Osteoblast (primary cell): ENCODE results near the gene PSMF1. TPM values are rescaled to one million over a fixed set of nuclear protein-coding genes. Genes with fewer than 3 reads are reported as not detected.

Source experiments
- DNase-seq: peaks from one replicate; pipeline ENCODE4 v3.0.0; 2011; ENCODE audit warnings: low spot score, mixed read lengths; ENCODE audit not compliant: insufficient read length; ENCODE audit errors: missing footprints
- H2AFZ ChIP-seq: 2 replicates; pipeline ENCODE4 v1.6.0; 2011; ENCODE audit warnings: mild to moderate bottlenecking, low read length
- H3K27ac ChIP-seq: 2 replicates; pipeline ENCODE4 v1.5.1; 2011; ENCODE audit warnings: mild to moderate bottlenecking, low read depth, low read length, moderate library complexity
- H3K27me3 ChIP-seq: 2 replicates; pipeline ENCODE4 v1.6.0; 2012; ENCODE audit warnings: mild to moderate bottlenecking, control low read depth, inconsistent platforms, low read length, moderate library complexity; ENCODE audit not compliant: insufficient read depth
- H3K36me3 ChIP-seq: 2 replicates; pipeline ENCODE4 v1.5.1; 2011; ENCODE audit warnings: mild to moderate bottlenecking, low read length, control low read depth, moderate library complexity; ENCODE audit not compliant: insufficient read depth
- H3K4me1 ChIP-seq: 2 replicates; pipeline ENCODE4 v1.5.1; 2011; ENCODE audit warnings: mild to moderate bottlenecking, low read length, control low read depth, moderate library complexity; ENCODE audit not compliant: insufficient read depth
- H3K4me2 ChIP-seq: 2 replicates; pipeline ENCODE4 v1.6.0; 2011; ENCODE audit warnings: mild to moderate bottlenecking, low read length; ENCODE audit not compliant: insufficient read depth
- H3K4me3 ChIP-seq: fragments of 200-600 bp; sonication (generic); 3 replicates; pipeline ENCODE4 v1.5.1; 2012; ENCODE audit warnings: mild to moderate bottlenecking, low read length, inconsistent platforms; ENCODE audit not compliant: insufficient read depth
- H3K79me2 ChIP-seq: 2 replicates; pipeline ENCODE4 v1.6.0; 2012; ENCODE audit warnings: mild to moderate bottlenecking, low read length, control low read depth, inconsistent platforms; ENCODE audit not compliant: insufficient read depth
- H3K9me3 ChIP-seq: 2 replicates; pipeline ENCODE4 v1.5.1; 2011; ENCODE audit warnings: low read depth, low read length, control low read depth
- H4K20me1 ChIP-seq: 2 replicates; pipeline ENCODE4 v1.6.0; 2012; ENCODE audit warnings: mild to moderate bottlenecking, low read length, control low read depth; ENCODE audit not compliant: insufficient read depth
- total RNA-seq: library from RNA; depleted of rRNA; stranded (reverse); fragments of >200 nt; gene quantifications from 2 replicates; pipeline ENCODE4 v1.2.3, GENCODE V29; 2012
- TF ChIP-seq, protein P1 (sequence below): IDR thresholded peaks from 2 replicates; pipeline ENCODE4 v1.5.1; 2011; ENCODE audit warnings: mild to moderate bottlenecking, low read depth, low read length, moderate library complexity; ENCODE audit errors: extremely low read depth

PSMF1 gene
- total RNA-seq, 1 donor = 61.2 TPM

DNA sequence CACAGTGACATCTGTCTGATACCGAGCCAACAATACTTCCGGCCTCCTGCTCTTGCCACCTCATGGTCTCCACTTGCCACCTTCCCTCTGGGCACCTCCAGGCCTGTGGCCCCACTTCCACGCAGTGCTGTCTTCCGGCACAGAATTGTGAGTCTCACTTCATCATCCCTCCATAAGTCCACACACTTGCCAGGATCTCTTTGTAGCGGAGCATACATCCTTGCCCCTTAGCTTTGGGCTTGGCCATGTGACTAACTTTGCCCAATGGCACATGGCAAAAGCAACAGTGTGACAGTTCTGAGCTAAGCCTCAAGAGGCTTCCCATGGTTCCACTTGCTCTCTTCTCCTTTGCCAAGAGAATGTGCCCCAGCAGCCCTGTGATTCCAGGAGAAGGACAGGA is 80.3 kb downstream of the PSMF1 start:
- H3K9me3 ChIP-seq = no peaks in the 10 kb centered on the region
- H3K4me2 ChIP-seq = no peak overlapping the region
- TF ChIP-seq, protein P1, sequence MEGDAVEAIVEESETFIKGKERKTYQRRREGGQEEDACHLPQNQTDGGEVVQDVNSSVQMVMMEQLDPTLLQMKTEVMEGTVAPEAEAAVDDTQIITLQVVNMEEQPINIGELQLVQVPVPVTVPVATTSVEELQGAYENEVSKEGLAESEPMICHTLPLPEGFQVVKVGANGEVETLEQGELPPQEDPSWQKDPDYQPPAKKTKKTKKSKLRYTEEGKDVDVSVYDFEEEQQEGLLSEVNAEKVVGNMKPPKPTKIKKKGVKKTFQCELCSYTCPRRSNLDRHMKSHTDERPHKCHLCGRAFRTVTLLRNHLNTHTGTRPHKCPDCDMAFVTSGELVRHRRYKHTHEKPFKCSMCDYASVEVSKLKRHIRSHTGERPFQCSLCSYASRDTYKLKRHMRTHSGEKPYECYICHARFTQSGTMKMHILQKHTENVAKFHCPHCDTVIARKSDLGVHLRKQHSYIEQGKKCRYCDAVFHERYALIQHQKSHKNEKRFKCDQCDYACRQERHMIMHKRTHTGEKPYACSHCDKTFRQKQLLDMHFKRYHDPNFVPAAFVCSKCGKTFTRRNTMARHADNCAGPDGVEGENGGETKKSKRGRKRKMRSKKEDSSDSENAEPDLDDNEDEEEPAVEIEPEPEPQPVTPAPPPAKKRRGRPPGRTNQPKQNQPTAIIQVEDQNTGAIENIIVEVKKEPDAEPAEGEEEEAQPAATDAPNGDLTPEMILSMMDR = no peak
- peaks cover 22% of the 10 kb centered on the region for H3K27me3 ChIP-seq
- no peak overlapping the region for H3K4me3 ChIP-seq
- H2AFZ ChIP-seq = no peak overlapping the region
- no peaks in the 10 kb centered on the region for H4K20me1 ChIP-seq
- H3K79me2 ChIP-seq = no peaks in the 10 kb centered on the region
- no peaks in the 10 kb centered on the region for H3K36me3 ChIP-seq
- no peak overlapping the region for H3K27ac ChIP-seq
- H3K4me1 ChIP-seq = no peaks in the 10 kb centered on the region
- DNase-seq = no peak

DNA sequence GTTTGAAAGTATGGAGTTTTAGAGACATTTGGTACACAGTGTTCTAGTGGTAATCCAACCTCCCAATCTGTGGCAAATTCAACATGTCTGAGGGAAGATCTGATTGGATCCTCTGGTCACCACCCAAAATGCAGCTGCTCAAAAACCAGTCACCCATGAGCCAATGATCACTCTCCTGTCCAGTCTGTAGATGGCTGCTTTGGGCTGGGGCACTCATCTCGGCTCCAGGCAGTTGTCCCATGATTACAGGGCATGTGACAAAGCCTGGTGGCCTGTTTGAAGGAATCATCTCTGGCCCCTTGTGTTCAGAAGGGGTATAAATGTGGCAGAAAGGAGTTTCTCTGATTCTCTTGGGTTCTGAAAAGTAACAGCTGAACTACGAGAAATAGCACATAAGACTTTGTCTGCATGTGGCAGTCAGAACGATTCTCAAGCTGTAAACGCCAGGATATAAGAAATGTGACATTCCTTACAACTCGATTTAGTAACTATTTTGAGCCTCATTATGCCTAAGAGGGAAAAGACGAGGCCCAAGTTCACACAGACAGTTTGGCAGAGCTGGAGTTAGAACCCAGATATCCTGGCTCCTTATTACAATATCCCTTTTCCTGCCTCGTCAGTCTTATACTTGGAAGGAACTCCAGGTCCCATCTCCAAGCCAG is 80.9 kb downstream of the PSMF1 start:
- no peaks in the 10 kb centered on the region for H4K20me1 ChIP-seq
- H3K36me3 ChIP-seq = no peaks in the 10 kb centered on the region
- TF ChIP-seq, protein P1 = no peak
- H2AFZ ChIP-seq = no peak overlapping the region
- no peak overlapping the region for H3K27ac ChIP-seq
- no peaks in the 10 kb centered on the region for H3K4me1 ChIP-seq
- H3K4me3 ChIP-seq = no peak overlapping the region
- DNase-seq = no peak
- no peaks in the 10 kb centered on the region for H3K79me2 ChIP-seq
- H3K9me3 ChIP-seq = no peaks in the 10 kb centered on the region
- peaks cover 26% of the 10 kb centered on the region for H3K27me3 ChIP-seq
- H3K4me2 ChIP-seq = no peak overlapping the region

DNA sequence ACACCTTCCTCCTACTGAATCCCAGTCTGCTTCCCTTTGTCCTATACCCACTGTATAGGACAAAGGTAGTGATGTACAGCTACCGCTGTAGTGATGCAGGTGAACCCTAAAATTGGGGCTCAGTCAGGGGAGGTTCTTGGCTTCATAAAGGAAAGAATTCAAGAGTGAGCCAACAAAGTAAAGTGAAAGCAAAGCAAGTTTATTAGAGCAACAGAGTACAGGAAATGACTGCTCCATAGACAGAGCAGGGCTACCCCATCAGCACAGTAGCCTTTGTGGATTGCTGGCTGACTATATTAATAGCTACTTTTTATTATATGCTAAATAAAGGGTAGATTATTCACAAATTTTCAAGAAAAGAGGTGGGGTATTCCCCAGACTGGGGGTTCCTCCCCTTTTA is 81.6 kb downstream of the PSMF1 start:
- Histone ChIP-seq H3K4me1 (no peaks in the 10 kb centered on the region), H3K27me3 (peaks cover 26% of the 10 kb centered on the region), H3K27ac (no peak overlapping the region), H3K9me3 (no peaks in the 10 kb centered on the region), H3K4me3 (no peak overlapping the region), H2AFZ (no peak overlapping the region), H3K36me3 (no peaks in the 10 kb centered on the region), H3K4me2 (no peak overlapping the region), H3K79me2 (no peaks in the 10 kb centered on the region), H4K20me1 (no peaks in the 10 kb centered on the region)
- DNase-seq = no peak
- TF ChIP-seq, protein P1 = no peak

DNA sequence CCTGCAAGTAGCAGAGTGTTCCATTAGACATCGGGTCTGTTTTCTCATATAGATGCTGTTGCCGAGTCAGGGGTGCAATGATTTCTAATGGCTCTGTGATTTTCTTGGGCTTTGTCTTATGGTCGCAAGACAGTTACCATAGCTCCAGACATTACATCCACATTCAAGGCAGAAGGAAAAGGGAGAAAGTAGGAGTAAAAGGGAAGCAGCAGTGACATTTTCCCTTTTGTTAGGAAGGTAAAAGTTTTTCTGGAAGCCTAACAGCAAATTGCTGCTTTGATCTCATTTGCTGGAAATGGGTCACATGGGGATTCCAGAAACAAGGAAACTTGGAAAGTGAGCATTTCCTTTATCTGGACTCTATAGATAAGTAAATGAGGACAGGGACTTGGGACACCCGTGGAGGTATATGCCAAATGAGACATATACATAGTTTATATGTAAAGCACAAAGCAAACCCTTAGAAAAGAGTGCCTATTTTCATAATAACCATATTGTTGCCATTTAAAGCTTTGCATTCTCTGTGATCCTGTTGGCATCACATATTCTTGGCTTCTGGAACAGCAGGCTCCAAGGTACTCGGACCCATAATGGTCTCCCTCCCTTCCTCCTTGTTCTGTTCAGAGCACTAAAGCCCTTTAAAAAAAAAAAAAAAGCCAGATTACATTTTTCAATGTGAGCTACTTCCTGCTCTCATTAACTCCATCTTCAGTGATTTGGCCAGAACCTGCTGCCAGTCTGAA is 84.5 kb downstream of the PSMF1 start, which contains the start of gene C20orf202:
TSS of gene C20orf202 (plus strand) at position 693 of the 743 bp plus-strand sequence. CDS start 132 bp downstream, outside the sequence.
- Histone ChIP-seq H3K36me3 (no peaks in the 10 kb centered on the region), H3K27me3 (peaks cover 26% of the 10 kb centered on the region)

More for the DNA sequence above, 84.5 kb downstream of the PSMF1 start, which contains the start of gene C20orf202:
- DNase-seq = no peak
- H2AFZ ChIP-seq = no peak within 1 kb of the TSS
- no peaks in the 10 kb centered on the region for H3K9me3 ChIP-seq
- H3K4me3 ChIP-seq = no peak within 1 kb of the TSS
- no peaks in the 10 kb centered on the region for H3K79me2 ChIP-seq
- no peak within 1 kb of the TSS for H3K4me2 ChIP-seq
- TF ChIP-seq, protein P1 = no peak
- no peaks in the 10 kb centered on the region for H3K4me1 ChIP-seq
- H4K20me1 ChIP-seq = no peaks in the 10 kb centered on the region
- H3K27ac ChIP-seq = no peak within 1 kb of the TSS
